ENCODE results near the gene FRY.
"Not testable (repeated sequence)": the region's sequence is repeated elsewhere in the genome, so short reads cannot be mapped to it uniquely, and the experiment has no call there.

The FRY gene

DNA sequence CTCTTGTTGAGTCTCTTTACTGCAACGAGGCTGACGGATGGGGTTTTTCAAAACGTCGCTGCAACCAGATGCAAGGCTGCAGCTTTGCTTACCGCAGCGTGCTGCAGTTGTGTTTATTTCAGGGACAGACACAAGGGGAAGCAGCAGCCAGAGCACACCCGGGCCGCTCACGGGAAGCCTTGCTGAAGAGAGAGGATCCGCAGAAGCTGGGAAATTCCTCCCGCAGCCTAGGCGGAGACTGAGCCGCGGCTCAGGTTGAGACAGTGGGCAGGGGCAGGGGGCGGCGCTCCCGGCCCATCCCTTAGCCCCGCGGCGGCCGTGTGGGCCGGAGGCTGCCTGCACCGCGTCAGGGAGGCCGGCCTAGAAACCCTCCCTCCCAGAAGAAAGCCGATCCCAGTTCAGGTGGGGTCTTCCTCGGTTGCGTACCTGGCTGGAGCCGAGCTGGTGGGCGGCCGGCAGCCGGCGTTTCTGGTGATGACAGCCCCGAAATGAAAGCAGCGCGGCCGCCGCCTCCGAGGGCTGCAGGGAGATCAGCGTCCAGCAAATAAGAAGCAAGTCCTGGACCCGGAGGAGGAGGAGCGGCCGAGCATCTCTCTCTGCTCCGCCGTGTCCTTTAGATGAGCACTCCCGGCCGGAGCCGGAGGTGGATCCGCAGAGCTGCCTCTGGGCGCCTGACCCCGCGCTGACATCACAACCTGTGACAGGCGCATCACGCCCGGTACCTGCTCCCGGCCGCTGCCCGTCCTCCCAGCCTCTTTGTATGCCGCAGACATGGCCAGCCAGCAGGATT is at the start of gene FRY:
Gene FRY (plus strand): TSS at position 750 of the 790 bp plus-strand sequence. CDS start 22 bp downstream, at position 772.
- DNase-seq (ENCODE audit: low read depth), result no peak

GRCh38 chr13:31982124-31982523 is 49.5 kb upstream of the FRY start:
- DNase-seq (ENCODE audit: low read depth), result no peak

GRCh38 chr13:31982540-31982939 is 49.0 kb upstream of the FRY start:
- no peak for DNase-seq (ENCODE audit: low read depth)

GRCh38 chr13:31983696-31984095 is 47.9 kb upstream of the FRY start:
- not testable (repeated sequence) for DNase-seq (ENCODE audit: low read depth)

GRCh38 chr13:31984388-31984787 is 47.2 kb upstream of the FRY start:
- DNase-seq (ENCODE audit: low read depth), result not testable (repeated sequence)

GRCh38 chr13:31986676-31987470 is 44.7 kb upstream of the FRY start:
- no peak for DNase-seq (ENCODE audit: low read depth)

DNA sequence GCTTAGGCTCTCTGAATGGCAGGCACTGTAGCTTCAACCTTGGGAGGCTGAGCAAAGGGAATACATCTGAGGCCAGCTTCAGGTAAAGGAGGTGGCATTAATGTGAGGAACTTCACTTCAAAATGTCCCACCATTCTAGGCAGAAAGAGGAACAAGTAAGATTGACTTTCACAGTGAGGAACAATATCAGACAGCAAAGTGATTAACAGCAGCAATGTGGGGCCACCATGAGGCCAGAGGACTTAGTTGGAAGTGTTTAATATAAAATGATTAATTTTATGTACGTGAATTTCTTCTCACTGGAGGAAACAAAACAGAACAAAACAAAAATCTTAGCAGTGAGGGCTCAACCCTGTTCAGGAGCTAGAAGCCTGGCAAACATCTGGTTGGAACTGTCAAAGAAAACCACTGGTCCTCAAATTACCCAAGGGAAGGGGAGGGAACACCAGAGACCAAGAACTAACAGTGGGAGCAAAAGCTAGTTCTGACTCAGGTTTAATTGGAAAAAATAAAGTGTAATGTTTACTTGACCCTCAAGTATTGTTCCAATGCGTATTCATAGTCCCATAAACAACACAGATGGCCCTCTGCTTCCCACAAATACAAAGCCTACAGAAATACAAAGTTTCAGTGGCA is 43.9 kb upstream of the FRY start:
- no peak for DNase-seq (ENCODE audit: low read depth)

DNA sequence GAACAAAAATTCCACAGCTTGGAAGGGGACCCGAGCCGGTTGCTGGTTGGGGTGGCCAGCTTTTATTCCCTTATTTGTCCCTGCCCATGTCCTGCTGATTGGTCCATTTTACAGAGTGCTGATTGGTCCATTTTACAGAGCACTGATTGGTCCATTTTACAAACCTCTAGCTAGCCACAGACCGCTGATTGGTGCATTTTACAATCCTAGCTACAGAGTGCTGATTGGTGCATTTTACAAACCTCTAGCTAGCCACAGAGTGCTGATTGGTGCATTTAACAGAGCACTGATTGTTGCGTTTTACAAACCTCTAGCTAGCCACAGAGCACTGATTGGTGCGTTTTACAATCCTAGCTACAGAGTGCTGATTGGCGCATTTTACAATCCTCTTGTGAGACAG is 37.2 kb upstream of the FRY start:
- not testable (repeated sequence) for DNase-seq (ENCODE audit: low read depth)

DNA sequence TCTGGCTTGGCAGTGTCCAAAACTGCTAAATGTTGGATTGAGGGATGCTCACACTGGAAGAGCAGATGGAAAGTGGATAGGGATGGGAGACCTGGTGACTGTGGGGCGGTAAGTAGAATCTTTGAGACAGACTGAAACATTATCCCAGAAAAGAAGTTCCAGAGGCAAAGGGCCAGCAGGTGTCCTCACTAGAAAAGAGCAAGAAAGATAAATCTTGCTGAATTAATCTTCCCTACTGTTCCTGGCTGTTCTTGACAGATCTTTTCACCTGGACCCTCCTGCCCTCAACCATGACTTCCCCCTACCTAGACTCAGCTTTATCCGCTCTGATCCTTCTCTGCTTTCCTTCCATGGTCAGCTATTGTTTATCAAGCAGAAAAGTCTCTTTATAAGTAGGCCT is 35.0 kb upstream of the FRY start:
- no peak for DNase-seq (ENCODE audit: low read depth)

GRCh38 chr13:31997641-31998040 is 33.9 kb upstream of the FRY start:
- DNase-seq (ENCODE audit: low read depth), result no peak

DNA sequence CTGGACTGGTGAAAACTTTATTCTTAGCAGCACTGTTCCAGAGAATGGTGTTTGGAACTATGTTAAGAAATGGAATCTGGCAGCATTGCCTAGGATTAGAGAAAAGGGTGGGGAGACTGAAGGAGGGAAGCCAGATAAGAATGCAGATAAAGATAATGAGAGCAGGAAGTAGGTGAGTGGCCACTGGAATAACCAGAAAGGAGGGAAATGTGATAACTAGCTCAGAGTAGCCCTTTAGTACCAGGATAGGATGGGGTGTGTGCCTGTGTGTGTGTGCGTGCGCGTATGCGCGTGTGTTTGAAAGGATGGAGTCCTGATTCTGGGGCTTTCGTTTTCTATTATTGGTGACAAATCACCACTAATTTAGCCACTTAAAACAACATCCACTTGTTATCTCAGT is 33.4 kb upstream of the FRY start:
- no peak for DNase-seq (ENCODE audit: low read depth)

DNA sequence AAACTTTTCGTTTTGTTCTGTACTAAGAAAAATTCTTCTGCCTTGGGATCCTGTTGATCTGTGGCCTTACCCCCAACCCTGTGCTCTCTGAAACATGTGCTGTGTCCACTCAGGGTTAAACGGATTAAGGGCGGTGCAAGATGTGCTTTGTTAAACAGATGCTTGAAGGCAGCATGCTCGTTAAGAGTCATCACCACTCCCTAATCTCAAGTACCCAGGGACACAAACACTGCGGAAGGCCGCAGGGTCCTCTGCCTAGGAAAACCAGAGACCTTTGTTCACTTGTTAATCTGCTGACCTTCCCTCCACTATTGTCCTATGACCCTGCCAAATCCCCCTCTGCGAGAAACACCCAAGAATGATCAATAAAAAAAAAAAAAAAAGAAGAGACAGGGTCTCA is 30.8 kb upstream of the FRY start:
- not testable (repeated sequence) for DNase-seq (ENCODE audit: low read depth)

DNA sequence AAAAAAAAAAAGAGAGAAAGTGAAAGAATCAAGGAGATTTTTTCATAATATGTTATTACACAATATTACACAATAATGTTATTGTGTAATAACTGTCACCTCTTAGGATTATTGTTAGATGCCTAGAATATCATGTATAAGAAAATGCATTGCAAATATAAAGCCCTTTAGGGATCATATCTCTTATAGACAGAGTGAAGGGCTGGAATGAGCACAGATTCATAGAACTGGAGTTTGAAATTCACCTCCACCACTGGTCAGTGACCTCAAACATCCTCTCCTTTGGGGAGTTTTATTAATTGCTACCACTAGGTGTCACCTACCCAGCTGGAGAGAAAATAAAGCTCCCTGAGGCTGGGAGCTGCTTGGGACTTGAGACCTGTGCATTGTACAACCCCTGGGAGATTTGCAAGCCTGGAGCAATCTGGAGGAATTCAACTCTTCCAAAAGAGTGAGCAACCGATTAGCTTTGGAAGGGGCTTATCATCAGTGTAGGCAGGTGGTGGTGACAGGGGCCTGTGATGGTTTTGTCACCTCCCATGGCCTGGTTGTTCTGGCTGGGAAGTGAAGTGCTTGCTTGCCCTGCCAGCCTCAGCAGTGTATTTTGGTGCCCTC is 30.3 kb upstream of the FRY start:
- no peak for DNase-seq (ENCODE audit: low read depth)

DNA sequence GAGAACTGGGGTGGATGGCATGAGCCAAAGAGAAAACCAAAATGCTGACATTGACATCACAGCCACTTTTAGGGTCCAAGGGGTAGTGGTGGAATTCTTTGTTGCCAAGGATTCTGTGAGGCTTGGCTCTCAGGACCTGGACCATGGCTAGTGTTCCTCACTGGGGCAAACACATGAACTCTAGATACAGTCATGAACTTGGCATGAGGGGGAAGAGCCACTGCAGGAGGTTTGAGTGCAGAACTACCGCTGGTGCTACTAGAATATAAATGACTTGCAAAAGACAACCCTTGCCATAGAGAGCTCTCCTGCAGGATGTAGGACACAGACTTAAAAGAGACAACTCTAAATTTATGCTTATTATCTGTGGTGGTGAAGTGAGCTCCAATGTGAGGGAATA is 29.8 kb upstream of the FRY start:
- no peak for DNase-seq (ENCODE audit: low read depth)

GRCh38 chr13:32002873-32003272 is 28.7 kb upstream of the FRY start:
- no peak for DNase-seq (ENCODE audit: low read depth)

- no peak for DNase-seq (ENCODE audit: low read depth)
Measured at GRCh38 chr13:32007494-32007893, 24.1 kb upstream of the FRY start.

DNA sequence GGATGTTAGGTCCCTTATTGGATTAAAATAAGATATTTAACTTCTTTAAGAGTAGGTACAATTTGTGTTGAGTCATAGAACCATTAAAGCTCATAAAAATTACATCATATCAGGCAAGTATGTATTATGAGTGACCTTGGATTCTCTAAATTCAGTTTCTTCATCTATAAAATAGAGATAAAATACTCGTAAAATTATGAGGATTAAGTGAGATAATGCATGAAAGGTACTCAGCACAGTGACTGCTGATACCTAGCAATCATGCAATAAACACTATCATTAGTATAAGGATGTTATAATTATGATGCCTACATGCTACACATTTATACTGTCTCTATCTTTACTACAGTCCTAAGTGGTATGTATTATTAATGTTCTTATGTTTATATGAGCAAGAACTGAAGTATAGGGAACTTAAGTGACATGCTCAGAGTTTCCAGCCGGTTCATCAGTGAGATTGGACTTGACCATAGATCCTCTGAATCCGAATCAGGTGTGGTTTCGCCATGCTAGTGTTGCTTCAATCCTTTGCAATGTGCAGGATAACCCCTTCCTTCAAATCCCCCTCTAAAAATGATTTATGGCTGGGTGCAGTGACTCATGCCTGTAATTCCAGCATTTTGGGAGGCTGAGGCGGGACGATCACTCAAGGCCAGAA is 22.9 kb upstream of the FRY start:
- no peak for DNase-seq (ENCODE audit: low read depth)

DNA sequence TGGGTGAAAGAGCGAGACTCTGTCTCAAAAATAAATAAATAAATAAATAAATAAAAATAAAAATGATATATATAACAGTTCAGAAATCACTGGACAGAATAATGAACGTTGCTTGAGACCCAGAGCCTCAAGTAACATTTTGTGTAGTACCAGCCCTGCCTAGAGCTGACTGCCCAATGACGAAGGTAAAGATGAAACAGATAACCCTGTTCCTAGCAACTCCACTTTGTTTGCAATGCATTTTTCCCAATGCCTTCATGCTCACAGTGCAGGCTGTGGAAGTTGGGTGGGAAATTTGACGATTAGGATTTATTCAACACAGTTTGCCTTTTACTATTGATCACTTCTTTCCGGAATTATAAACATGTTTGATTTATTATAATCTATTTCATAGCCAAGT is 22.2 kb upstream of the FRY start:
- DNase-seq (ENCODE audit: low read depth), result no peak

DNA sequence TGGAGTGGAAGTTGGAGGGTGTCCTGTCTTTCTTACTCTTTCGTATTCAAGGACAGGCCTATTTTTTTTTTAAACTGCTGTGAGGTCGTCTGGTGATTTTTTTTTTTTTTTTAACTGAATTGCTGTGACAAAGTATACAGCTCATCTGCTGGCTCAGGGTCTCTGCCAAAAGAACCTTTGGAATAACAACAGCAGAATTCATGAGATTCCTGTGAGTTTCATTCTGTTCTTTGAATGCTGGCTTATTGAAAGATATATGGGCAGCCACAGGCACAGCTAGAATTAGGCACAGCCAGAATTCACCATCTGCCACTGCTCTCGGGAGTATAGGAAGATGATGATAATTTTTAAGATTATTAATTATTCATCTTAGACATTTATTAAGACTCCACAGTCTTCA is 21.4 kb upstream of the FRY start:
- DNase-seq (ENCODE audit: low read depth), result no peak

- DNase-seq (ENCODE audit: low read depth), result no peak
Measured at GRCh38 chr13:32011971-32012370, 19.6 kb upstream of the FRY start.

DNA sequence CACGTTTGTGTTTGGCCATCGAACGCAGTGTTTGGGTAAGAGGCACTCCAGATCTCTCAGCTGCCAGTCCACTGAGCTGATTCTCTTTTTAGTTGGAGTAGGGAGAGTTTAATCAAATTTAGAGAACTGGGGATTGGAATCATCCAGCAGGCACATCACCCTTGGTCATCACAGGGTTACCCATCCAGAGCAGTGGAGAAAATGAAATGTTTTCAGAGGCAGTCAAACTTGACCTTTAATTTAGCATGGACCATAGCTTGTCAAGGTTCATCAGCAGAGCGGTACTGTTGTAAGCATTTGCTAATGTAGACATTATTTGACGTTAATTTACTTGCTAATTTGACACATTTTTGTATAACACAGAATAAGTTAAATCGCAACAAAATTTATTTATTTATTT is 18.4 kb upstream of the FRY start:
- DNase-seq (ENCODE audit: low read depth), result no peak

- no peak for DNase-seq (ENCODE audit: low read depth)
Measured at GRCh38 chr13:32016119-32016518, 15.5 kb upstream of the FRY start.
